ENCODE results near the gene ARFGAP3.

ARFGAP3 gene

GRCh38 chr22:42883121-42883520, 26.0 kb upstream of the ARFGAP3 start:
- TF ChIP-seq ZFX (IDR thresholded peaks at IDR 0.05), result no peak
- TF ChIP-seq, protein P1, sequence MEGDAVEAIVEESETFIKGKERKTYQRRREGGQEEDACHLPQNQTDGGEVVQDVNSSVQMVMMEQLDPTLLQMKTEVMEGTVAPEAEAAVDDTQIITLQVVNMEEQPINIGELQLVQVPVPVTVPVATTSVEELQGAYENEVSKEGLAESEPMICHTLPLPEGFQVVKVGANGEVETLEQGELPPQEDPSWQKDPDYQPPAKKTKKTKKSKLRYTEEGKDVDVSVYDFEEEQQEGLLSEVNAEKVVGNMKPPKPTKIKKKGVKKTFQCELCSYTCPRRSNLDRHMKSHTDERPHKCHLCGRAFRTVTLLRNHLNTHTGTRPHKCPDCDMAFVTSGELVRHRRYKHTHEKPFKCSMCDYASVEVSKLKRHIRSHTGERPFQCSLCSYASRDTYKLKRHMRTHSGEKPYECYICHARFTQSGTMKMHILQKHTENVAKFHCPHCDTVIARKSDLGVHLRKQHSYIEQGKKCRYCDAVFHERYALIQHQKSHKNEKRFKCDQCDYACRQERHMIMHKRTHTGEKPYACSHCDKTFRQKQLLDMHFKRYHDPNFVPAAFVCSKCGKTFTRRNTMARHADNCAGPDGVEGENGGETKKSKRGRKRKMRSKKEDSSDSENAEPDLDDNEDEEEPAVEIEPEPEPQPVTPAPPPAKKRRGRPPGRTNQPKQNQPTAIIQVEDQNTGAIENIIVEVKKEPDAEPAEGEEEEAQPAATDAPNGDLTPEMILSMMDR (conservative IDR thresholded peaks at IDR 0.05), result no peak

GRCh38 chr22:42881982-42882656, 25.0 kb upstream of the ARFGAP3 start:
- TF ChIP-seq, protein P1 (conservative IDR thresholded peaks at IDR 0.05), result no peak
- TF ChIP-seq ZFX (IDR thresholded peaks at IDR 0.05), result no peak
- no peak overlapping the region for H3K27ac ChIP-seq

More at GRCh38 chr22:42883121-42883520, 26.0 kb upstream of the ARFGAP3 start:
- H3K27ac ChIP-seq, result no peak overlapping the region

DNA sequence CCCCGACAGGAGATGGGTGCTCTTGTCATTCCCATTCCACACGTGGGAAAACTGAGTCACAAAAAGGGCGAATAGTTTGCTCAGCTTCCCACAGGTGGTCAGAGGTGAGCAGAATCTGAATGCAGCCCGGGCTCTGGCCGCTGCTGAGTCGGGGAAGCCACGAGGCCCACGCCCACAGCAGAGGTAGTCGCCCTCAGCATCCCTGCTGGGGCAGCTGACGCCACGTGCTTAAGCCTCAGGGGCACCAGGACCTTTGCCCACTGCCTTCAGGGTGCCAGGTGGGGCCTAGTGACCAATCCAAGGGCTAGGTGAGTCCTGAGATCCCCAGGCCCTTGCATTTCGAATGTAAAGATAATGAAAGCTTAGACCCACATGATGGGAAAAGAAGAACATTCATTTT, 24.2 kb upstream of the ARFGAP3 start:
- TF ChIP-seq, protein P1 (conservative IDR thresholded peaks at IDR 0.05), result no peak
- TF ChIP-seq ZFX (IDR thresholded peaks at IDR 0.05), result no peak
- no peak overlapping the region for H3K27ac ChIP-seq

DNA sequence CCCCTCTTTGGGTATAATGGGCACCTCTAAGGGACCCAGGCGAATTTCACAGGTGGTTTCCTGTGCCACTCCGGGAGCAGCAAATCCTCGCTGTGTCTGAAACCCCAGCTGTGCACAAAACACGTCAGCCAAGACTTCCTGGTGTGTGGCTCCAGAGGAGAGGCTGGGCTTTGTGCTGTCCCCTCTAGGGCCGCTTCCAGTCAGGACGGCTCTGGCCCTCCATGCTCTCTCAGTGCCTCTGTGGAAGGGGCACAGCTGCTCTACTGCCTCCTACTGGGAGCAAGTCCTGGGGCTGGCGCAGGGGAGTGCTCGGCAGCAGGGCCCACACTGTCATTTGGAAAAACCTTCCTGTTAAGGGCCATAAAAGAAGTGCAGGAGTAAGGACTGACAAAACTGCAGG, 23.7 kb upstream of the ARFGAP3 start:
- no peak overlapping the region for H3K27ac ChIP-seq
- TF ChIP-seq, protein P1 (conservative IDR thresholded peaks at IDR 0.05), result no peak
- TF ChIP-seq ZFX (IDR thresholded peaks at IDR 0.05), result no peak

DNA sequence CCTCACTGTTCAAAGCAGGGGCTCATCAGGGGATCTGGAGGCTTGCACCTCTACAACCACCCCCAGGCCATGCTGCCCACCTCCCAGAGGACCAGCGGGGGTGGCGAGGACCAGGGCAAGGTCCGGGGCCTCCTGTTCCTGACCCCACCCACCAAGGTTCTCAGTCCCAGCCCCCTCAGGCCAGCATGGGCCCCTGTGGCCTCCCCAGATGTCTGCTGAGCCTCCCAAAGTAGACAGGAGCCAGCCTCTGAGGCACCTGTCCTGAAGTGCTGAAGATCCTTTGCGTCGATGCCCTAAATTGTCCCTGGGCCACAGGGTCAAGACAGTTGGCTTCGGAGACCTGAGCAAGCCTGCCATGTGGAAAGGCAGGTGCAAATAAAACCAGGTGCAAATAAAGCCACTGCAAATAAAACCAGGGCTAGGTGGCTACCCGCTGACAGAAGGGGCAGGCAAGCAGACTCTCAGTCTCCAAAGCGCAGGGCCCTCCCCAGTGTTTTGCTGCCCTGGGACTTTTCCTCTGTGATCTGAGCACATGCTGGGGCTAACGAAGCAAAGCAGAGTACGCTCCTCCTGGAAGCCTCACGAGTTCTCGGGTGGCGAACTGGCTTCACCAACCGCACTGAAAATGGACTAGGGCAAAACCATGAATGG, 22.4 kb upstream of the ARFGAP3 start:
- H3K27ac ChIP-seq, result no peak overlapping the region
- TF ChIP-seq ZFX (IDR thresholded peaks at IDR 0.05), result no peak
- TF ChIP-seq, protein P1 (conservative IDR thresholded peaks at IDR 0.05), result no peak

- no peak overlapping the region for H3K27ac ChIP-seq
- TF ChIP-seq ZFX (IDR thresholded peaks at IDR 0.05), result no peak
- TF ChIP-seq, protein P1 (conservative IDR thresholded peaks at IDR 0.05), result no peak
These were observed 21.7 kb upstream of the ARFGAP3 start for GRCh38 chr22:42878561-42879305.
